ENCODE data around the gene VSIR. TPM values are rescaled to one million over a fixed set of nuclear protein-coding genes. Genes with fewer than 3 reads are reported as not detected.

Gene VSIR
- total and polyA plus RNA-seq, 9 of the 15 experiments (the other 6 are each of a cell fraction or from before 2014, with no cell fraction given): 0.14 to 20.5 (median 9.3) TPM

GRCh38 chr10:71770789-71771188 is 2.5 kb downstream of the VSIR start:
- in situ Hi-C loops (cut with MboI) (no loop called here), intact Hi-C loops (cut with micrococcal nuclease) (no loop called here)
- WGBS (ENCODE audit: insufficient coverage, low coverage, missing lambda C conversion rate): 64% methylated on average over 3 of the region's 3 CpGs
- no peak for FAIRE-seq
- no peak overlapping the region for H3K27ac ChIP-seq (ENCODE audit: extremely low read depth, low read depth, low read length)
- ATAC-seq: no peak
- DNase-seq (ENCODE audit: extremely low read depth in 1 of 4, low spot score in 3 of 4): no peak
- POLR2A ChIA-PET: interaction anchor here (0.6 to 1.4 kb wide), 4 partner anchors 18 to 131 kb away, joined by 3 to 4 read pairs (median 3); no protein-coding TSS in a partner anchor
- H4K20me1 ChIP-seq (replicated peaks; ENCODE audit: control insufficient read depth, insufficient read depth, low read length): peaks cover 3% of the 10 kb centered on the region; the same call in 1 of the 2 replicates
- H3K9me1 ChIP-seq (ENCODE audit: control insufficient read depth, insufficient read depth, low read length): no peaks in the 10 kb centered on the region
- H2AFZ ChIP-seq (ENCODE audit: low read depth, low read length): no peak overlapping the region
- H3K9ac ChIP-seq (ENCODE audit: insufficient read depth in 1 of 2, low read depth in 2 of 2, low read length in 2 of 2): no peak overlapping the region; a peak in 1 of 4 replicates
- peaks cover 43 to 47% of the 10 kb centered on the region in 2 experiments for H3K4me1 ChIP-seq (replicated peaks in 1 of 2; ENCODE audit: control insufficient read depth in 2 of 2, insufficient read depth in 2 of 2, low read length in 2 of 2)
- H3K4me2 ChIP-seq (ENCODE audit: insufficient read depth, low read length): no peak overlapping the region
- BruUV-seq (replicated peaks): no TSS peak
- CTCF ChIA-PET (ENCODE audit: low intra/inter-chr PET ratio): no interaction called here
- H3K27me3 ChIP-seq (ENCODE audit: control insufficient read depth in 2 of 2, insufficient read depth in 2 of 2, low read length in 2 of 2): no peaks in the 10 kb centered on the region
- TF ChIP-seq ZBTB49 (CRISPR knock-in tag; IDR thresholded peaks at IDR 0.05; ENCODE audit: borderline replicate concordance): no peak
- no peak for TF ChIP-seq JUNB (CRISPR knock-in tag; conservative IDR thresholded peaks at IDR 0.05)
- 0 out of 2 replicates have a peak, but pooled peaks have one; percentile 18 for TF ChIP-seq CEBPB (tag; IDR thresholded peaks at IDR 0.05)
- TF ChIP-seq YY1 (IDR thresholded peaks at IDR 0.05; ENCODE audit: borderline replicate concordance in 1 of 3, control insufficient read depth in 1 of 3, extremely low read depth in 1 of 3, insufficient read depth in 3 of 3, insufficient read length in 1 of 3, insufficient replicate concordance in 2 of 3, low read depth in 1 of 3, low read length in 2 of 3): no peak
- no peaks in the 10 kb centered on the region; the same call in 2 of the 3 replicates for H3K79me2 ChIP-seq (ENCODE audit: control insufficient read depth, insufficient read depth, low read length)
- no peak overlapping the region for H3K4me3 ChIP-seq
- H3K9me3 ChIP-seq (replicated peaks; ENCODE audit: control insufficient read depth, insufficient read depth, low read depth, low read length): no peaks in the 10 kb centered on the region
- no peaks in the 10 kb centered on the region for H3K36me3 ChIP-seq (ENCODE audit: control insufficient read depth, insufficient read depth, low read length)
